GM10266 (cell line): ENCODE measurements around the gene SCPEP1.
"Not testable (repeated sequence)": the region's sequence is repeated elsewhere in the genome, so short reads cannot be mapped to it uniquely, and the experiment has no call there.

ENCODE experiments used
- DNase-seq: peaks from one replicate; pipeline ENCODE4 v3.0.0; 2012; ENCODE audit errors: extremely low spot score
- CTCF ChIP-seq: IDR thresholded peaks from 2 replicates; pipeline ENCODE4 v1.5.1; 2012; ENCODE audit warnings: mild to moderate bottlenecking, low read depth; ENCODE audit not compliant: control insufficient read depth, insufficient read depth; ENCODE audit errors: missing control alignments

SCPEP1 gene

GRCh38 chr17:56934280-56934679 lies 43.7 kb upstream of the SCPEP1 start:
- DNase-seq: no peak
- TF ChIP-seq CTCF: no peak

GRCh38 chr17:56935461-56935860 lies 42.5 kb upstream of the SCPEP1 start:
- TF ChIP-seq CTCF: no peak
- no peak for DNase-seq

DNA sequence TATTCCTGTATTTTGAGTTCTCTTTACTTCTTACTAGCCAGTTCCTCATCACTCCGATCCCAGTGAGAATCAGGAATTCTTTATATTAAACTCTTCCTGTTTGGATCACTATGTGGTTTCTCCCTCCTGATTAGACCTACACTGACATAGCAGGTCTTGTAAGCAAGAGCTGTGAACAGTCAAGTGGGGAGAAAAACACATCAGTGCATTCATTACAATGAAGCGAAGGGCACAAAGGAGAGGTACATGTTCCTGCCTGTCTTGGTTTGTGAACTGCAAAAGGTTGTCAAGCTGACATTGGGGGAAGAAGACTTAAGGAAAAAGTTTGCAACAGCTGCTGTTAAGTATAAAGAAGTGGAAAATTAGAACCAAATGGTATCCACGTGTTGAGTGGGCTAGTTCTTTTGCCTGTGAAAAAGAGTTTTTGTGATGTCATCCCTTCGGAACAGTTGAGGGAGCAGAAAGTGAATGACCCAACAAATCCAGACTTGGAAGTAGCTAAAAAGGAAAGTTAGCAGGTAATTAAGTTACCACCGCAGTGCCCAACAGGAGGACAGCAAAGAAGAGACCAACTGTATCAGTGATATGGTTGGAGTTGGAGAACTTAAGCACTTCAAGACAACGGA lies 41.1 kb upstream of the SCPEP1 start:
- DNase-seq: no peak
- TF ChIP-seq CTCF: no peak

DNA sequence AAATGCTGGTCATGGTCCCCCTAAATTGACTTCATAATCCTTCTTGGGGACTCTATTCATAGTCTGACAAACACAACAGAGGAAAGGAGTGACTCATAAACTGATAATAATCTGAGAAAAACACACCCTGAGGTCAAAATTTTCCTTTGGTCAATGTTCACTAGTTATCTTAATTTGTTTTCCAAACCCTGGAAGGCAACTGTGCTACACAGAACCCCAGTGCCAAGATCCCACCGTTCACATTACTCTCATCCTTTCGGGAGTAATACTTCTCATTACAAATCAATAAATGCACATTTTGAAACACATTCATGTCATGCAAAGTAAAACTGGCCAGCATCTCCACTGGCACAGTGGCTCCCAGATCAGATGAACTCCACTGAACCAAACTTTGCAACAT lies 40.2 kb upstream of the SCPEP1 start:
- TF ChIP-seq CTCF: no peak
- DNase-seq: no peak

DNA sequence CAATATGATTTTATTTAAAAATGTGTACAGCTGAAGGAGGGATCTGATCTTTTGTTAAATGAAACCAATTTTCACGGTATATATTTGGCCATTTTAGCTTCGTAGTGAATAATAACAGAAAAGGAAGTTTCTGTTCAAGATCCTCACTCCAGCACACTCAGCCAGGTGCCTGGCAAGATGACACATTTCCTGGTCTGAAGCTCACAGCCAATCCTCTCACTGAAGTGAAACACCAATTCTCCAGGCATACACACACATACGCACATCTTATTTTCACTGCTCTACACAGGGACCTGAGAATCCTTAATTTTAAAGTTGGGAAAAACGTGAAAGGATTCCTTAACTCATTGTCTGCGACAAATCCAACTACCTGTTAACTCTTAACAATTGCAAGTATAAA lies 39.7 kb upstream of the SCPEP1 start:
- not testable (repeated sequence) for DNase-seq

GRCh38 chr17:56939869-56940484 lies 38.0 kb upstream of the SCPEP1 start:
- TF ChIP-seq CTCF: peak; percentile 57
- peak; percentile 56 for DNase-seq

- DNase-seq: no peak
- TF ChIP-seq CTCF: no peak
These were observed 34.3 kb upstream of the SCPEP1 start for GRCh38 chr17:56943505-56944125.
